ENCODE results near the gene ACOT12.
A peak's percentile ranks its signal among the peaks of the same experiment; 100 is the strongest.

ACOT12 gene

GRCh38 chr5:81290146-81290545, 103.8 kb downstream of the ACOT12 start:
- no peak for DNase-seq (ENCODE audit: low spot score)

GRCh38 chr5:81288021-81288433, 105.9 kb downstream of the ACOT12 start:
- no peak for DNase-seq (ENCODE audit: low spot score)

- DNase-seq (ENCODE audit: low spot score), result peak; percentile 15
These were observed 107.8 kb downstream of the ACOT12 start for GRCh38 chr5:81286059-81286617.

GRCh38 chr5:81283976-81284375, 110.0 kb downstream of the ACOT12 start:
- DNase-seq (ENCODE audit: low spot score), result no peak
